ENCODE measurements around the gene SAXO2. TPM values are rescaled to one million over a fixed set of nuclear protein-coding genes. Genes with fewer than 3 reads are reported as not detected.
"Not testable (repeated sequence)": the region's sequence is repeated elsewhere in the genome, so short reads cannot be mapped to it uniquely, and the experiment has no call there.

SAXO2 gene
- total RNA-seq: 1 to 10 TPM in 2 of 3 donors, under 1 TPM in 1; 0.83 to 6.5 (median 1.6) TPM
- total RNA-seq (2013): 21.2 TPM

- Histone ChIP-seq H3K27me3 (ENCODE audit: control insufficient read depth, insufficient read depth, low read length) (no peaks in the 10 kb centered on the region), H3K9me3 (ENCODE audit: control insufficient read depth, insufficient read depth, low read length) (no peaks in the 10 kb centered on the region), H3K4me1 (ENCODE audit: control insufficient read depth, insufficient read depth, low read length) (peaks cover 12% of the 10 kb centered on the region), H3K4me3 (ENCODE audit: low read length) (peak within 1 kb of the TSS; percentile 86), H3K36me3 (ENCODE audit: control insufficient read depth, insufficient read depth, low read length) (peaks cover 8% of the 10 kb centered on the region), H3K27ac (ENCODE audit: low read length) (peak within 1 kb of the TSS; percentile 51)
- ATAC-seq: peak; percentile 94 to 98 (median 96)
- no peaks in the 10 kb centered on the region for H3K27me3 Mint-ChIP-seq (ENCODE audit: low read depth in 2 of 2)
- under 1% methylated on average over 57 of the region's 57 CpGs for WGBS (ENCODE audit: insufficient coverage)
- TF ChIP-seq CTCF (IDR thresholded peaks at IDR 0.05): no peak
- intact Hi-C loops (cut with micrococcal nuclease): no loop called here
- no peaks in the 10 kb centered on the region for H3K36me3 Mint-ChIP-seq
- peak within 1 kb of the TSS; percentile 93 for H3K4me3 Mint-ChIP-seq
- no peaks in the 10 kb centered on the region for H3K9me3 Mint-ChIP-seq
- peak within 1 kb of the TSS; percentile 85 to 94 for H3K27ac Mint-ChIP-seq
- peaks cover 23 to 33% of the 10 kb centered on the region in 2 donors for H3K4me1 Mint-ChIP-seq
- peak; percentile 85 to 93 for DNase-seq
Measured at GRCh38 chr15:82262422-82263026, at the start of gene SAXO2, which contains the start of gene EFL1. Gene SAXO2, plus strand, starts transcription at chr15:82262818. Its CDS starts 62 bp downstream, at chr15:82262880. Gene EFL1, minus strand, starts transcription at chr15:82262734. Its CDS starts 956 bp downstream, at chr15:82261778.

GRCh38 chr15:82216092-82216491, 46.5 kb upstream of the SAXO2 start:
- not testable (repeated sequence) for H3K9me3 Mint-ChIP-seq
- H3K36me3 Mint-ChIP-seq: peaks cover 21% of the 10 kb centered on the region

GRCh38 chr15:82221535-82221934, 41.1 kb upstream of the SAXO2 start:
- H3K4me3 Mint-ChIP-seq; H3K27me3 ChIP-seq (ENCODE audit: control insufficient read depth, insufficient read depth, low read length); H3K9me3 ChIP-seq (ENCODE audit: control insufficient read depth, insufficient read depth, low read length); ATAC-seq; H3K27me3 Mint-ChIP-seq (ENCODE audit: low read depth in 2 of 2); H3K4me1 ChIP-seq (ENCODE audit: control insufficient read depth, insufficient read depth, low read length); intact Hi-C loops (cut with micrococcal nuclease); H3K9me3 Mint-ChIP-seq; H3K27ac ChIP-seq (ENCODE audit: low read length); H3K4me3 ChIP-seq (ENCODE audit: low read length): not testable (repeated sequence)
- DNase-seq: peak in 1 of 2 donors; percentile 48
- peaks cover 17% of the 10 kb centered on the region for H3K36me3 ChIP-seq (ENCODE audit: control insufficient read depth, insufficient read depth, low read length)
- H3K4me1 Mint-ChIP-seq: peaks cover 0 to 16% of the 10 kb centered on the region in 2 donors
- WGBS (ENCODE audit: insufficient coverage): 53% methylated on average over 2 of the region's 2 CpGs
- H3K27ac Mint-ChIP-seq: peak overlapping the region in 1 of 2 donors; percentile 15
- peaks cover 27% of the 10 kb centered on the region for H3K36me3 Mint-ChIP-seq

More at GRCh38 chr15:82216092-82216491, 46.5 kb upstream of the SAXO2 start:
- H3K4me1 Mint-ChIP-seq: peaks cover 0 to 11% of the 10 kb centered on the region in 2 donors
- peaks cover 19% of the 10 kb centered on the region for H3K36me3 ChIP-seq (ENCODE audit: control insufficient read depth, insufficient read depth, low read length)
- H3K9me3 ChIP-seq (ENCODE audit: control insufficient read depth, insufficient read depth, low read length); H3K27ac Mint-ChIP-seq; intact Hi-C loops (cut with micrococcal nuclease); H3K27ac ChIP-seq (ENCODE audit: low read length); DNase-seq; H3K4me3 Mint-ChIP-seq; H3K27me3 Mint-ChIP-seq (ENCODE audit: low read depth in 2 of 2); H3K4me3 ChIP-seq (ENCODE audit: low read length); ATAC-seq; H3K4me1 ChIP-seq (ENCODE audit: control insufficient read depth, insufficient read depth, low read length); H3K27me3 ChIP-seq (ENCODE audit: control insufficient read depth, insufficient read depth, low read length): not testable (repeated sequence)
- no CpG with 5 or more reads among the region's 2 CpGs for WGBS (ENCODE audit: insufficient coverage)

GRCh38 chr15:82228750-82229149, 33.9 kb upstream of the SAXO2 start:
- Histone ChIP-seq H3K9me3 (ENCODE audit: control insufficient read depth, insufficient read depth, low read length) (no peaks in the 10 kb centered on the region), H3K4me1 (ENCODE audit: control insufficient read depth, insufficient read depth, low read length) (no peaks in the 10 kb centered on the region), H3K27me3 (ENCODE audit: control insufficient read depth, insufficient read depth, low read length) (no peaks in the 10 kb centered on the region), H3K36me3 (ENCODE audit: control insufficient read depth, insufficient read depth, low read length) (peaks cover 25% of the 10 kb centered on the region), H3K27ac (ENCODE audit: low read length) (no peak overlapping the region), H3K4me3 (ENCODE audit: low read length) (no peak overlapping the region)
- TF ChIP-seq CTCF (IDR thresholded peaks at IDR 0.05): no peak
- peaks cover 10% of the 10 kb centered on the region for H3K36me3 Mint-ChIP-seq
- no peaks in the 10 kb centered on the region for H3K27me3 Mint-ChIP-seq (ENCODE audit: low read depth in 2 of 2)
- H3K27ac Mint-ChIP-seq: no peak overlapping the region
- no CpG with 5 or more reads among the region's 1 CpG for WGBS (ENCODE audit: insufficient coverage)
- intact Hi-C loops (cut with micrococcal nuclease): no loop called here
- no peak overlapping the region for H3K4me3 Mint-ChIP-seq
- ATAC-seq: no peak
- no peak for DNase-seq
- H3K9me3 Mint-ChIP-seq: no peaks in the 10 kb centered on the region
- peaks cover 9 to 15% of the 10 kb centered on the region in 2 donors for H3K4me1 Mint-ChIP-seq
